Ovary (tissue), 9 donors: Measurements from ENCODE around the gene RBM8A. TPM values are rescaled to one million over a fixed set of nuclear protein-coding genes. Genes with fewer than 3 reads are reported as not detected.

Source experiments
- DNase-seq, 5 donors: peaks; one replicate each; pipeline ENCODE4 v3.0.0-alpha.2; 2019 to 2020
- H3K27ac ChIP-seq, 2 donors: fragments of 200-600 bp; one replicate each; pipeline versions ENCODE4 v1.5.1 to v1.8.0; 2019 to 2022
- H3K27me3 ChIP-seq: fragments of 200-600 bp; one replicate; pipeline ENCODE4 v1.8.0; 2022
- H3K36me3 ChIP-seq: fragments of 200-600 bp; sonication (generic); one replicate; pipeline ENCODE4 v1.5.1; 2019
- H3K4me1 ChIP-seq: one replicate; pipeline ENCODE4 v1.8.1; 2013; ENCODE audit warnings: mild to moderate bottlenecking, moderate library complexity; ENCODE audit not compliant: insufficient read depth
- H3K4me3 ChIP-seq: fragments of 200-600 bp; sonication (generic); one replicate; pipeline ENCODE4 v1.5.1; 2017
- H3K9me3 ChIP-seq, 2 donors: fragments of 200-600 bp in 1 of 2; sonication (generic) in 1 of 2; one replicate each; pipeline versions ENCODE4 v1.5.1 to v1.8.1; 2013 to 2019; ENCODE audit warnings: mild to moderate bottlenecking in 1 of 2, moderate library complexity in 1 of 2
- EP300 ChIP-seq: sonication (generic); formaldehyde crosslinking; IDR thresholded peaks from one replicate; pipeline ENCODE4 v1.6.1; 2017; ENCODE audit warnings: antibody characterized with exemption
- POLR2A ChIP-seq: fragments of 450-650 bp; IDR thresholded peaks from one replicate; pipeline ENCODE4 v1.6.1; 2017; ENCODE audit warnings: antibody characterized with exemption, mild to moderate bottlenecking, moderate library complexity
- WGBS, 3 donors: extraction: QIAGEN DNeasy Blood & Tissue Kit in 1 of 3; methylation state at CpG; one replicate each; pipeline versions ENCODE4 v1.1.5 to v1.1.7; 2013 to 2017; 5-methylcytosine and 5-hydroxymethylcytosine counted together
- intact Hi-C, 4 donors: fragments of 100-400 bp; cut with DNase I; formaldehyde crosslinking; loops; one replicate each; pipeline versions ENCODE4 v1.11.0 to v1.15.1; 2022 to 2023
- polyA plus RNA-seq, 2 donors: library from polyadenylated mRNA; stranded (reverse); fragments of 200-250 nt in 1 of 2; fragments of 350-450 nt in 1 of 2; fragmentation: Illumina TruSeq in 1 of 2; extraction: RNeasy Lipid Tissue Mini Kit (QIAGEN cat#74804) in 1 of 2; gene quantifications; one replicate each; pipeline ENCODE4 v1.2.3, GENCODE V29; 2013 to 2014
- total RNA-seq, 7 donors: library from RNA; depleted of rRNA in 2 of 7; stranded (reverse); fragments of >200 nt in 2 of 7; fragmentation: NEBNext Ultra II Directional in 3 of 7; extraction: Animal tissue kit (Norgen Biotek cat#: 25700) in 3 of 7; gene quantifications; one replicate each; pipeline versions ENCODE4 v1.1.0 to v1.2.4, GENCODE V29; 2016 to 2023
- TF ChIP-seq, protein P1 (sequence below), 3 donors: fragments of 450-650 bp in 2 of 3; fragments of 200-600 bp in 1 of 3; IDR thresholded peaks; one replicate each; pipeline versions ENCODE4 v1.5.1 to v1.8.0; 2016 to 2022; ENCODE audit warnings: antibody characterized with exemption in 3 of 3, mild to moderate bottlenecking in 1 of 3
- donor health status: DM: no; HTN: no; CAD: no; lungs with moderate emphysema.
- donor health status: DM: no; HTN: no; CAD: no.
- donor health status: Bipolar disorder and iron deficiency.
- donor health status: DM: yes; HTN: yes; CAD: no.
- donor health status: DM: no; HTN: no; CAD: no.
- donor health status: DM: yes; HTN: yes; CAD: no.

RBM8A gene
- total and polyA plus RNA-seq, 9 donors: 84.4 to 127 (median 107) TPM

DNA sequence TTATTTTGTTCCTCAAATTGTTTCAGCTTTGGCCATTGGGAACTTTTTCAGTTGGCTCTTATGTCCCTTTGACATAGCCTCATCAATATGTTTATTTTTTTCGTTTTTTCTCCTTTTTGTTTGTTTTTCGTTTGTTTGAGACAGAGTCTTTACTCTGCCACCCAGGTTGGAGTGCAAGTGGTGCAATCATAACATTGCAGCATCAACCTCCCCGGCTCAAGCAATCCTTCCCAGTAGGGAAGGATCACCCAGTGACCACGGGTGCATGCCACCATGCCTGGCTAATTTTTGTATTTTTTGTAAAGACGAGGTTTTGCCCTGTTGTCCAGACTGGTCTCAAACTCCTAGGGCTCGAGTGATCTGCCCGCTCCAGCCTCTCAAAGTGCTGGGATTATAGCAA, 45.3 kb upstream of the RBM8A start:
- no peaks in the 10 kb centered on the region for H3K4me1 ChIP-seq
- no peaks in the 10 kb centered on the region for H3K36me3 ChIP-seq
- H3K4me3 ChIP-seq: no peak overlapping the region
- DNase-seq: peak in 1 of 5 donors; percentile 4
- WGBS, 3 donors: 78 to 89% (median 83%) methylated on average over 7 of the region's 7 CpGs
- intact Hi-C loops: no loop called here
- no peak for TF ChIP-seq POLR2A
- TF ChIP-seq, protein P1, sequence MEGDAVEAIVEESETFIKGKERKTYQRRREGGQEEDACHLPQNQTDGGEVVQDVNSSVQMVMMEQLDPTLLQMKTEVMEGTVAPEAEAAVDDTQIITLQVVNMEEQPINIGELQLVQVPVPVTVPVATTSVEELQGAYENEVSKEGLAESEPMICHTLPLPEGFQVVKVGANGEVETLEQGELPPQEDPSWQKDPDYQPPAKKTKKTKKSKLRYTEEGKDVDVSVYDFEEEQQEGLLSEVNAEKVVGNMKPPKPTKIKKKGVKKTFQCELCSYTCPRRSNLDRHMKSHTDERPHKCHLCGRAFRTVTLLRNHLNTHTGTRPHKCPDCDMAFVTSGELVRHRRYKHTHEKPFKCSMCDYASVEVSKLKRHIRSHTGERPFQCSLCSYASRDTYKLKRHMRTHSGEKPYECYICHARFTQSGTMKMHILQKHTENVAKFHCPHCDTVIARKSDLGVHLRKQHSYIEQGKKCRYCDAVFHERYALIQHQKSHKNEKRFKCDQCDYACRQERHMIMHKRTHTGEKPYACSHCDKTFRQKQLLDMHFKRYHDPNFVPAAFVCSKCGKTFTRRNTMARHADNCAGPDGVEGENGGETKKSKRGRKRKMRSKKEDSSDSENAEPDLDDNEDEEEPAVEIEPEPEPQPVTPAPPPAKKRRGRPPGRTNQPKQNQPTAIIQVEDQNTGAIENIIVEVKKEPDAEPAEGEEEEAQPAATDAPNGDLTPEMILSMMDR (IDR thresholded peaks at IDR 0.05): no peak
- TF ChIP-seq EP300: no peak
- H3K27ac ChIP-seq: no peak overlapping the region
- H3K27me3 ChIP-seq: no peaks in the 10 kb centered on the region
- H3K9me3 ChIP-seq: no peaks in the 10 kb centered on the region

DNA sequence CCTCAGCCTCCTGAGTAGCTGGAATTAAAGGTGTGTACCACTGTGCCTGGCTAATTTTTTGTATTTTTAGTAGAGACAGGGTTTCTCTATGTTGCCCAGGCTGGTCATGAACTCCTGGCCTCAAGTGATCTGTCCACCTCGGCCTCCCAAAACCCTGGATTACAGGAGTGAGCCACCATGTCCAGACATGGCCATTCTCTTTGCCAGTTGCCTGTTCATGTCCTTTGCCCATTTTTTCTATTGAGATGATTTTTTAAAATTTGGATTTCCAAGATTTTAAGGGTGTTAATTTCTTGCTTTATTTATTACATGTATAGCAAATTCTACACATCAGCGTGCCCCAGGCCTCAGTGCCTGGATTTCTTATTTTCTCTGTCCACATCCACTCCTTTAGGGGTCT, 40.0 kb upstream of the RBM8A start:
- WGBS, 3 donors: 92 to 99% (median 97%) methylated on average over 2 of the region's 2 CpGs
- Histone ChIP-seq H3K4me1 (no peaks in the 10 kb centered on the region), H3K27ac (no peak overlapping the region), H3K4me3 (no peak overlapping the region), H3K27me3 (no peaks in the 10 kb centered on the region), H3K9me3 (no peaks in the 10 kb centered on the region), H3K36me3 (no peaks in the 10 kb centered on the region)
- no peak for TF ChIP-seq POLR2A
- no peak for TF ChIP-seq EP300
- TF ChIP-seq, protein P1 (IDR thresholded peaks at IDR 0.05): no peak
- no peak for DNase-seq
- intact Hi-C loops: no loop called here

DNA sequence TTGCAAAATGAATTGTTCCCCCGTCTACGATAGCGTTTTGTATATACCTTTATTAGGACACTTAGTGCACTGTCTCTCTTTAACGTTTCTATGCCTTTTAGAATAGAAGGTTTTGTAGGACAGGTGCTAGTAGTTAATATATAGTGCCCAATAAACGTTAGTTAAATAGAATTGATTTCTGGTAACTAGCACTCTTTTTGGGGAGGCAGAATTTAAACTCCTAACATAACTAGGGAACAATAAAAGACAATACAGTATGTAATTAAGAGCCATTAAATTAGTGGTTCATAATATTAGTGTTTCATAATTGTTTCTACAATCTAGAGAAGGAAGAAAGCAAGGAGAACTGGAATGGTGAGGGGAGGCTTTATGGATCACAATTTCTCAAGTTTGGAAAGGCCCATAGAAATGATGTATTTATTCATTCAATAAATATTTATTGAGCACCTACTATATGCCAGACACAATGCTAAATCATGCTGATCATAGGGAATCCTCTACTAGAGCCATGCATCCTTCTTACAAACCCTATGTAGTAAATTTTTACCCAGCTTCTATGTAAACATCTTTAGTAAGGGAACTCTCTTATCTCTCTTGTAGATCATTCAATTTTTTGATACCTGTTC, 37.9 kb upstream of the RBM8A start:
- no peak for DNase-seq
- TF ChIP-seq, protein P1 (IDR thresholded peaks at IDR 0.05): no peak
- TF ChIP-seq POLR2A (no peak), EP300 (no peak)
- Histone ChIP-seq H3K27me3 (no peaks in the 10 kb centered on the region), H3K4me1 (peaks cover 1% of the 10 kb centered on the region), H3K9me3 (no peaks in the 10 kb centered on the region), H3K36me3 (no peaks in the 10 kb centered on the region), H3K27ac (peak overlapping the region in 1 of 2 donors; percentile 87), H3K4me3 (peak overlapping the region; percentile 43)
- intact Hi-C loops: no loop called here
- 0 to 2% (median 1%) methylated on average over 5 of the region's 5 CpGs for WGBS, 3 donors

DNA sequence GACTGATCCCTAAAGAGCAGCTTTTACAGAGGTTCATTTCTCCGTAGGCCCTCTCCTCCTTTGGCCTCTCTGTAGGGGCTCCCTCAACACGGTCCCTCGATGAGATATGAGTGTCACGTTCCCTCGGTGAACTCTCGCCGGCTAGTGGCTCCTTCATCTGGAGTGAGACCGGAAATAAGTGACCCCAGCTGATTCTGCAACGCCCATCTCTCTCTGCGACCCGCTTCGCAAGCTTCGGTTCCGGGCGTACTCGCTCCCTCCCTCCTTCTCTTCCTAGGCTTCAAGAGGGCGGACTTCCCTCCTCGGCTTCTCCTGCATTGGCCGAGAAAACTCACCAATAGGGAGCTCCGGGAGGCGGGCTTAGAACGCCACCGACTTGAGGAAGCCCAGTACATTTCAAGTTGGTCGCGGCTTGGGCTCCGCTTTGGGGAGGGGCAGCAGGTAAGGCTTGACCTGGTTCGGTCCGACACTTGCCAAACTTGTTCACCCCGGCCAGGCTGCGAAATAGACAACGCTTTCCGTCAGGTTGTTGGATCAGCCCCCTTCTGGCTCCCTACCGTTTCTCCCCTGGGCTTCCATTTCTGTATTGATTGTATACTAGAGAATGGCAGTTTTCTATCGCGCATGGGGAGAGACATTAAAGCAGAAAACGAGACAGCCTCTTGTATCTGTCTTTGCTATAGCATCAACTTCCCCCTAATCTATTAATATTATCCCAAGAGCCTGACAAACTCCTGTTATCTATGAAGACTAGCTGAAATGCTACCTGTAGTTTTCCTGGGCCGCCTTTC, 37.2 kb upstream of the RBM8A start, which contains the start of the genes ANKRD34A and POLR3GL:
Gene ANKRD34A, minus strand, starts transcription at position 248 of the 791 bp plus-strand sequence. CDS start 2,816 bp downstream, outside the sequence.
Gene POLR3GL, plus strand, starts transcription at position 363 of the 791 bp plus-strand sequence. CDS start 10,176 bp downstream, outside the sequence.
- Histone ChIP-seq H3K27ac (peak within 1 kb of the TSS; percentile 59 to 87), H3K4me3 (peak within 1 kb of the TSS; percentile 43), H3K4me1 (peaks cover 1% of the 10 kb centered on the region), H3K9me3 (no peaks in the 10 kb centered on the region), H3K27me3 (no peaks in the 10 kb centered on the region), H3K36me3 (no peaks in the 10 kb centered on the region)
- DNase-seq: peak; percentile 93 to 96 (median 95)
- intact Hi-C loops: loop anchor here in 3 of 4 donors (5.0 kb wide), 2 partner anchors 37 to 47 kb away; partner anchors contain the start of genes PEX11B (in 2 of the 3) and RBM8A (in 1 of the 3)
- WGBS, 3 donors: 0 to 1% (median 0%) methylated on average over 37 of the region's 37 CpGs
- TF ChIP-seq POLR2A (peak; percentile 92), EP300 (no peak)
